ENCODE data around the gene NSMF. TPM values are rescaled to one million over a fixed set of nuclear protein-coding genes. Genes with fewer than 3 reads are reported as not detected.

Gene NSMF
- polyA plus RNA-seq, 1 of the 3 experiments (the other 2 are of a cell fraction): 58.8 TPM

- Histone ChIP-seq H3K9me2 (no peaks in the 10 kb centered on the region), H2AFZ (ENCODE audit: low read depth) (no peak overlapping the region), H4K20me1 (ENCODE audit: insufficient read depth) (no peaks in the 10 kb centered on the region), H3K9me3 (no peaks in the 10 kb centered on the region), H3K4me1 (ENCODE audit: control insufficient read depth in 1 of 2, insufficient read depth in 2 of 2, low read depth in 1 of 2, low read length in 1 of 2) (peaks cover 0 to 26% of the 10 kb centered on the region in 2 experiments; a peak in 1 of 4 replicates), H3K4me3 (ENCODE audit: low read depth in 2 of 2, low read length in 1 of 2) (no peak overlapping the region), H3F3A (replicated peaks; ENCODE audit: insufficient read depth) (no peaks in the 10 kb centered on the region), H3K27ac (ENCODE audit: low read depth in 2 of 2, low read length in 1 of 2) (no peak overlapping the region), H3K79me2 (ENCODE audit: insufficient read depth) (no peaks in the 10 kb centered on the region), H3K9ac (no peak overlapping the region), H3K4me2 (no peak overlapping the region), H3K36me3 (replicated peaks in 1 of 2; ENCODE audit: control insufficient read depth in 1 of 2, insufficient read depth in 2 of 2, low read length in 1 of 2) (no peaks in the 10 kb centered on the region), H3K27me3 (ENCODE audit: insufficient read depth) (no peaks in the 10 kb centered on the region)
- POLR2A ChIA-PET: no interaction called here
- WGBS (ENCODE audit: low lambda C conversion rate): 93% methylated on average over 15 of the region's 15 CpGs
- peak; percentile 15 for DNase-seq
- TF ChIP-seq MAX (IDR thresholded peaks at IDR 0.05; ENCODE audit: low read depth) (no peak), MXI1 (IDR thresholded peaks at IDR 0.05; ENCODE audit: low read depth, low read length) (no peak), POLR2AphosphoS5 (IDR thresholded peaks at IDR 0.05; ENCODE audit: low read depth, low read length) (no peak), RAD21 (IDR thresholded peaks at IDR 0.05; ENCODE audit: low read length) (no peak), FOSL2 (IDR thresholded peaks at IDR 0.05; ENCODE audit: borderline replicate concordance, low read depth) (no peak), EP300 (IDR thresholded peaks at IDR 0.05; ENCODE audit: borderline replicate concordance in 1 of 2, low read depth in 1 of 2, low read length in 1 of 2) (no peak), PBX3 (IDR thresholded peaks at IDR 0.05) (no peak), JUND (IDR thresholded peaks at IDR 0.05) (no peak), GABPA (IDR thresholded peaks at IDR 0.05; ENCODE audit: low read depth) (no peak), EZH2phosphoT487 (IDR thresholded peaks at IDR 0.05; ENCODE audit: borderline replicate concordance, low read depth) (no peak), SIN3A (IDR thresholded peaks at IDR 0.05; ENCODE audit: borderline replicate concordance, low read depth, low read length) (no peak), IRF3 (IDR thresholded peaks at IDR 0.05; ENCODE audit: low read depth, low read length) (no peak), TAF1 (IDR thresholded peaks at IDR 0.05; ENCODE audit: borderline replicate concordance, low read depth, low read length) (no peak), ELF1 (IDR thresholded peaks at IDR 0.05) (no peak), RCOR1 (IDR thresholded peaks at IDR 0.05; ENCODE audit: low read length) (no peak)
- TF ChIP-seq, protein P1, sequence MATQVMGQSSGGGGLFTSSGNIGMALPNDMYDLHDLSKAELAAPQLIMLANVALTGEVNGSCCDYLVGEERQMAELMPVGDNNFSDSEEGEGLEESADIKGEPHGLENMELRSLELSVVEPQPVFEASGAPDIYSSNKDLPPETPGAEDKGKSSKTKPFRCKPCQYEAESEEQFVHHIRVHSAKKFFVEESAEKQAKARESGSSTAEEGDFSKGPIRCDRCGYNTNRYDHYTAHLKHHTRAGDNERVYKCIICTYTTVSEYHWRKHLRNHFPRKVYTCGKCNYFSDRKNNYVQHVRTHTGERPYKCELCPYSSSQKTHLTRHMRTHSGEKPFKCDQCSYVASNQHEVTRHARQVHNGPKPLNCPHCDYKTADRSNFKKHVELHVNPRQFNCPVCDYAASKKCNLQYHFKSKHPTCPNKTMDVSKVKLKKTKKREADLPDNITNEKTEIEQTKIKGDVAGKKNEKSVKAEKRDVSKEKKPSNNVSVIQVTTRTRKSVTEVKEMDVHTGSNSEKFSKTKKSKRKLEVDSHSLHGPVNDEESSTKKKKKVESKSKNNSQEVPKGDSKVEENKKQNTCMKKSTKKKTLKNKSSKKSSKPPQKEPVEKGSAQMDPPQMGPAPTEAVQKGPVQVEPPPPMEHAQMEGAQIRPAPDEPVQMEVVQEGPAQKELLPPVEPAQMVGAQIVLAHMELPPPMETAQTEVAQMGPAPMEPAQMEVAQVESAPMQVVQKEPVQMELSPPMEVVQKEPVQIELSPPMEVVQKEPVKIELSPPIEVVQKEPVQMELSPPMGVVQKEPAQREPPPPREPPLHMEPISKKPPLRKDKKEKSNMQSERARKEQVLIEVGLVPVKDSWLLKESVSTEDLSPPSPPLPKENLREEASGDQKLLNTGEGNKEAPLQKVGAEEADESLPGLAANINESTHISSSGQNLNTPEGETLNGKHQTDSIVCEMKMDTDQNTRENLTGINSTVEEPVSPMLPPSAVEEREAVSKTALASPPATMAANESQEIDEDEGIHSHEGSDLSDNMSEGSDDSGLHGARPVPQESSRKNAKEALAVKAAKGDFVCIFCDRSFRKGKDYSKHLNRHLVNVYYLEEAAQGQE (IDR thresholded peaks at IDR 0.05; ENCODE audit: low read depth, low read length): no peak
- CTCF ChIA-PET: interaction anchor here (1.1 kb wide), 1 partner anchor 63 kb away, joined by 3 read pairs; the partner anchor contains the start of genes EXD3 and NOXA1
Measured at GRCh38 chr9:137486141-137486490, 27.0 kb upstream of the NSMF start.
